Measurements from ENCODE around the gene PPP1R9A. TPM values are rescaled to one million over a fixed set of nuclear protein-coding genes. Genes with fewer than 3 reads are reported as not detected.
"Not testable (repeated sequence)": the region's sequence is repeated elsewhere in the genome, so short reads cannot be mapped to it uniquely, and the experiment has no call there.

The PPP1R9A gene
- total and polyA plus RNA-seq, 8 donors = 4.7 to 32.4 (median 16.8) TPM

- WGBS, 2 donors = 94 to 97% methylated on average over 1 of the region's 1 CpG
- H3K36me3 ChIP-seq = no peaks in the 10 kb centered on the region
- ATAC-seq = no peak
Measured at GRCh38 chr7:95002775-95003174, 95.4 kb downstream of the PPP1R9A start.

GRCh38 chr7:95004618-95005247 is 97.3 kb downstream of the PPP1R9A start:
- ATAC-seq = peak in 3 of 4 donors; percentile 51 to 79 (median 79)
- no peak for DNase-seq
- intact Hi-C loops (cut with DNase I) = no loop called here
- FAIRE-seq = no peak
- Histone ChIP-seq H3K9me3 (no peaks in the 10 kb centered on the region), H3K4me3 (no peak overlapping the region), H3K36me3 (no peaks in the 10 kb centered on the region), H3K27me3 (no peaks in the 10 kb centered on the region), H3K4me1 (peaks cover 4 to 6% (median 5%) of the 10 kb centered on the region in 3 donors), H3K27ac (peak overlapping the region in 1 of 4 donors; percentile 2)
- WGBS, 2 donors = 48 to 52% methylated on average over 6 of the region's 6 CpGs
- TF ChIP-seq CTCF (IDR thresholded peaks at IDR 0.05) = no peak

More at GRCh38 chr7:95002775-95003174, 95.4 kb downstream of the PPP1R9A start:
- FAIRE-seq (no peak), DNase-seq (no peak)
- no peak for TF ChIP-seq CTCF (IDR thresholded peaks at IDR 0.05)
- intact Hi-C loops (cut with DNase I) = no loop called here
- H3K9me3 ChIP-seq = no peaks in the 10 kb centered on the region
- H3K27me3 ChIP-seq = no peaks in the 10 kb centered on the region
- H3K4me3 ChIP-seq = no peak overlapping the region
- peak overlapping the region in 2 of 4 donors; percentile 20 for H3K27ac ChIP-seq
- H3K4me1 ChIP-seq = peaks cover 4 to 14% (median 10%) of the 10 kb centered on the region in 3 donors

- intact Hi-C loops (cut with DNase I) = no loop called here
- FAIRE-seq (no peak), ATAC-seq (no peak), DNase-seq (no peak)
- Histone ChIP-seq H3K27me3 (no peaks in the 10 kb centered on the region), H3K36me3 (no peaks in the 10 kb centered on the region), H3K9me3 (no peaks in the 10 kb centered on the region), H3K4me1 (peaks cover 4 to 7% (median 5%) of the 10 kb centered on the region in 3 donors), H3K4me3 (no peak overlapping the region), H3K27ac (no peak overlapping the region)
- WGBS, 2 donors = 97 to 98% methylated on average over 5 of the region's 5 CpGs
- TF ChIP-seq CTCF (IDR thresholded peaks at IDR 0.05) = no peak
Measured at GRCh38 chr7:95006010-95006409, 98.6 kb downstream of the PPP1R9A start.

GRCh38 chr7:95008773-95009172 is 101.4 kb downstream of the PPP1R9A start:
- H3K4me1 ChIP-seq; H3K36me3 ChIP-seq; FAIRE-seq; H3K27ac ChIP-seq; H3K27me3 ChIP-seq; DNase-seq; H3K4me3 ChIP-seq; intact Hi-C loops (cut with DNase I); ATAC-seq; H3K9me3 ChIP-seq: not testable (repeated sequence)
- WGBS, 2 donors = 90 to 94% methylated on average over 6 of the region's 6 CpGs

- ATAC-seq = peak in 1 of 4 donors; percentile 46
Measured at GRCh38 chr7:95011146-95011928, 103.9 kb downstream of the PPP1R9A start.

More at GRCh38 chr7:95011146-95011928, 103.9 kb downstream of the PPP1R9A start:
- intact Hi-C loops (cut with DNase I) = no loop called here
- no peak for DNase-seq
- Histone ChIP-seq H3K36me3 (no peaks in the 10 kb centered on the region), H3K27me3 (no peaks in the 10 kb centered on the region), H3K4me1 (peaks cover 0 to 8% (median 0%) of the 10 kb centered on the region in 3 donors), H3K27ac (no peak overlapping the region), H3K9me3 (no peaks in the 10 kb centered on the region), H3K4me3 (no peak overlapping the region)
- TF ChIP-seq CTCF (IDR thresholded peaks at IDR 0.05) = no peak
- peak; percentile 56 for FAIRE-seq
- WGBS, 2 donors = 41 to 42% methylated on average over 1 of the region's 1 CpG

Data from pancreas (tissue), 10 donors.